Measurements from ENCODE around the gene PCK2.

GRCh38 chr14:24078146-24078545, 16.0 kb upstream of the PCK2 start:
- TF ChIP-seq CTCF (IDR thresholded peaks at IDR 0.05; ENCODE audit: low read depth, low read length) (no peak), POLR2A (IDR thresholded peaks at IDR 0.05; ENCODE audit: extremely low read depth, insufficient read length) (no peak), MYC (IDR thresholded peaks at IDR 0.05; ENCODE audit: low read depth, low read length) (no peak), MAX (IDR thresholded peaks at IDR 0.05; ENCODE audit: low read depth, low read length) (no peak)
